Measurements from ENCODE around the gene NFRKB.

NFRKB gene

DNA sequence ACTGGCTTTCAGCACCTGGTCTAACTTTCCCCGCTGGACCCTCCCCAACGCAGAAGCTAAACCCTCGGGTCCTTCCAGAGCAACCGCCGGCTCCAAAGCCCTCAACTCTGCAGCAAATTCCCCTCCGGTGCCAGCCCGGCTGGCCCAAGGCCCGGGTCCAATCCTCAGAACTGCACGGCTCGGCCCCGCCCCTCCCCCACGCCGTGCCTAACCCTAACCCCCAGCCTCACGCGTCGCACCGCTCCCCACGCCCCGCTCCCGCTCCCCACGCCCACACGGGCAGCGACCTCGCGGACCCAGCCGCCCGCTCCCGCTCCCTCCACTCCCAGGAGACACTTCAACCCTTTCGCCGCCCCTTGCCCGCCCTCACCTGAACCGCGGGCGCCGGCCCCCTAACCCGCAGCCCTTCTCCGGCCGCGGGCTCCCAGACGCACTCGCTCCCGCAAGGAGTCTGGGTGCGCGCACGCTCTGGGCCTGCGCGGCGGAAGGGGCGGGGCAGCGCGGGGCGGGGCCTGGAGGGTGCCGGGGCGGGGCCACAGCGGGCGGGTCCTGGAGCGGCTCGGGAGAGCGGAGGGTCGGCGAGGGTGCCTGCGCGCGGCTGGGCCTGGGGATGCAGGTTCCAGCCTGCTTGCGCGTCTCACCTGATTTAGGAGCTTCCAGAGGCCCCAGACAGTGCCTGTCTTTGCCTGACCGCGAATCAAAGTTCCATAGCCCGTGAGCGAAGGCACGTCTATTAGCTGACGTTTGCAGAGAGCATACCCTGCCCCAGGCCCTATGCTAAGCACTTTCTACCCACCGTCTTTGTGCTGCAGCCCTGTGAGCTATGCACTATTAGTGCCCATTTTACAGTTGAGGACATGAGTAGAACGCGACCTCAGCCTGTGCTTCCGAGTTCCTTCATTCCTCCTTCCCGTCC lies at the start of gene NFRKB:
Gene NFRKB, minus strand, starts transcription at position 453 of the 916 bp plus-strand sequence. CDS start 2,729 bp downstream, outside the sequence.
- DNase-seq = peak; percentile 59

DNA sequence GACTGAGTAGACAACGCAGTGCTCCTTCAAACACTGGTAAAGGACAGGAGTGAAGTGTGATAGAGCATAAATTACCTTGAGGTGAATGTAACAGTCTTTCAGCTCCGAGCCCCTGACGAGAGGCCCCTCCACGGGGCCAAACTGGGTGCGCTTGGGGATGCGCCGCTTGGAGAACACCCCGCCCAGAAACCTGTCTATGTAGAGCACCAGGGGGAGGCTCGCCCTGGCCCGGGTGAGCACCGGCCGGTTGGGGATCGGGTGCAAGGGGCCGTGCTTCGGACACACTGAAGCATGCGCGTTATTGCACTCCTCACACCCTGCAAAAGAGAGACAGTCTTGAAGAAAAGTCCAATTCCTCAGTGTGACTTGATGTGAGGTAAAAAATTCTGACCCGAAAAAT lies 49.3 kb upstream of the NFRKB start:
- DNase-seq = no peak

DNA sequence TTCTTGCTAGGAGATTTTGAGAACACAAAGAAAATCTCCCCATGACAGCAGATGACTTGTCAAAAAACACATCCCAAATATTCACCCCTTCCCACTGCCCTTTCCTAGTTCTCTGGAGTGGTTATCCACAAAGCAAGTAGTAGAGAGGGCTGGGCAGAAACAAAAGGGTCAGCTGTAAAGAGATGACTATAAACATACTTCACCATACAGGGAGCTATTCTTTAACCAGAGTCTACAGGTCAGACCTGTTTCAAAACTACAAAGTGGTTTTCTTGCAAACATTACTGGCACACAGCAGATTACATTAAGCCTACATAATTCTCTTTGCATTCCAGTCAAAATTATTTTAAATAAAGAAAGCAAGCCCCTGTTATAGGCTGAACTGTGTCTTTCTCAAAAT lies 47.7 kb upstream of the NFRKB start:
- no peak for DNase-seq

DNA sequence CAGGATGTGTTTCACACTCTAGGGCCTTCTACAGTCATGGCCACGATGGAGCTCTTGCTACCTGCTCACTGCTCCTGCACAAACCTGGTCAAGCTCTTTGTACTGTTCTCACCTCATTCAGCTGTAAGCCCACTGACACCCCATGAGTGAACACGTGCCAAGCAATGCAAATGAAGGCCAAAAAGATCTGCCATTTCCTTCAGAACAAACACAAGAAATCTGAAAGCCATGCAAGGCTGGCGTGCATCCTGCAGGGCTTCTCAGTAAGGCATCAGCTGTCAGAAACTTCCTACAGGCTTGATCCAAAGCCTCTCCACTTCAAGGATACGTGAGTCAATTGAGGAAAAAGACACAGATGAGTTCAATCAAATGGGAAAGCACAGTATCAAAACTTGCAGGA lies 44.1 kb upstream of the NFRKB start:
- DNase-seq = no peak

DNA sequence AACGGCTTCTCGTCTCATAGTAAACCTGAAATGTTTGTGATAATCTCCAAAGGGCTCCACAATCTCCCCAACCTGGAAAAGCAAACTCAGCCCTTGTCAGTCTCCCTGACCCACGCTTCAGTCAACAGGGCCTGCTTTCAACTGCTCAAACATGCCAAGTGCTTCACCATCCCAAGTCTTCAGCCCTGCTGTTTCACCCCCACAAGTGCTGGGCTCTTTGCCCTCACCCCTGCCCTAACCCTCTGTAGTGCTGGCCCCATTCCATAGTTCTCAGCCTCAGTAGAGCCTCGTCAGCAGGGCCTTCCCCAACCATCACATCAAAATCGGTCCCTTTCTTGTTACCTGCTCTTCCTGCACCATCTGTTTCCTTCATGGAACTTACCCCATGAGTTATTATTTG lies 43.4 kb upstream of the NFRKB start:
- no peak for DNase-seq

DNA sequence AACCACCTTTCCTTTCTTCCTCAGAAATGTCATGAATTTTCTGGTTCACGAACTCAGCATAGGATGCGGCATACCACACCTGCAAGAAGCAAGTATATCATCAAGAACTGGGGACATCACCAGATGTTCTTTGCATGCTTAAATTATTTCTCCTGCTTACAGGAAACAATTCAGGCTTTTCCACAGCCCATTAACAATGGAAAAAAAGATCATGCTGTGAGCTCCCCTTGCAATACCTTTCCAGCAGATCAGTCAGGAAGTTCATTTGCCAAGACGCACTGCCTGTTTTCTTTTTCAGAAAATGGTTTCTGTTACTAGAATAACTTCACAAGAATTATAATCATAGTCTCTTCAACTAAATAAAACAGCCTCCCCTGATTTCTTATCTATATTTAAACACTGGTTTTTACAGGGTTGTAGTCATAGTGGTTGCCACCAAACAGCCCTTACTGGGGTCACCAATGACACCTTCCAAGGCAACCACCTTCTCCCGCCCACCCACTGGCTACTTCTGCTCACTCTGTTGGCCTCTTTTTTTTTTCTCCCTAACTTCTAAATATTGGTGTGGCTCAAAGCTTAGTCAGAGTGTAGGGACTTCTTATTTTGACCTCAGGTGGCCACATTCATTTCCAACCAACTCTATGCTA lies 42.3 kb upstream of the NFRKB start:
- DNase-seq = no peak

DNA sequence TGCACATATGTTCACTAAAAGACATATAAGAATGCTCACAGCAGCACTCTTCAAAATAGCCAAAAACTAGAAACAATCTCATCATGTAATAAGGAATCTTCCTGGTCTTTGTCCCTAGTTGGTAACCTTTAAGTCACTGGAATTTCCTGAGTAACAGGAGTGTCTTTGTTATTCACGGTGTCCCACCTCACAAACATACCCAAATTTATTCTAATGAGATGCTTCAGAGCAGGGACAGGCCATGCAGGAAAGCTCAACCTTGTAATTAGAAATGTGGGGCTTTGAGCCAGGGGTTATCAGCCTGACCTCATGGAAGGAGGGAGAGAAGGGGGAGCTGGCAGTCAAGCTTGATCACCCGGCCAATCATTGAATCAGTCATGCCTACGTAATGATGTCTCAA lies 40.3 kb upstream of the NFRKB start:
- no peak for DNase-seq

DNA sequence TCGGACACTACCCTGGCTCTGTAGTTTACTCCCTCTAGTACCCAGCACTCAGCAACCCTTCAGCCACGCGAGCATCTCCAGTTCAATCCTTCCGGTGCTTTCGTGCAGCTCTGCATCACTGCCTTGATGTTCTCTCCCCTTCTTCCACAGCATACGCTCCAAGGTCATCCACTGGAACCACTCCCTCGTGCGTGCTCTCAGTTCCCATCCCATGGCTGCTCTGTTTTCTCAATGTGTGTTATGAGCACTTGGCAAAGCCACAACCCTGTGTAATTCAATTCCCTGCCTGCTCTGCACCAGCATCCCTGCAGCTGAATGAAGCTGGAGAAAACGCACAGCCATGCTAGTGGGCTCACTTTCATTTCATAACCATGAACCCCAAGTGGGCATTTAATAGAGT lies 38.5 kb upstream of the NFRKB start:
- DNase-seq = no peak

DNA sequence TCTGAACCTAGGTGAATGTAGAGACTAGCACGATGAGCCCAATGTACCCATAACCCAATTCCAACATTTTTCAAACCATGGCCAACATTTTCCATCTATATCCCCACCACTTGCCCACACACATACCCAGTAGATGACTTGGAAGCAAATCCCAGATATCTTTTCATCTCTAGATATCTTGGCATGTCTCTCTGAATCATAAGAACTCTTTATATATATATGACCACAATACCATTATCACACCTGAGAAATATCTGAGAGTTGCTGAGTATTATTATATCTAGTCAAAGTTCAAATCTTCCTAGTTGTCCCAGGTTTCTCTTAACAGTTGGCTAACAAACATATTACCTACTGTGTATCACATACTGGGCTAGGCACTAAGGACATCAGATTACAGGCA lies 37.9 kb upstream of the NFRKB start:
- no peak for DNase-seq

DNA sequence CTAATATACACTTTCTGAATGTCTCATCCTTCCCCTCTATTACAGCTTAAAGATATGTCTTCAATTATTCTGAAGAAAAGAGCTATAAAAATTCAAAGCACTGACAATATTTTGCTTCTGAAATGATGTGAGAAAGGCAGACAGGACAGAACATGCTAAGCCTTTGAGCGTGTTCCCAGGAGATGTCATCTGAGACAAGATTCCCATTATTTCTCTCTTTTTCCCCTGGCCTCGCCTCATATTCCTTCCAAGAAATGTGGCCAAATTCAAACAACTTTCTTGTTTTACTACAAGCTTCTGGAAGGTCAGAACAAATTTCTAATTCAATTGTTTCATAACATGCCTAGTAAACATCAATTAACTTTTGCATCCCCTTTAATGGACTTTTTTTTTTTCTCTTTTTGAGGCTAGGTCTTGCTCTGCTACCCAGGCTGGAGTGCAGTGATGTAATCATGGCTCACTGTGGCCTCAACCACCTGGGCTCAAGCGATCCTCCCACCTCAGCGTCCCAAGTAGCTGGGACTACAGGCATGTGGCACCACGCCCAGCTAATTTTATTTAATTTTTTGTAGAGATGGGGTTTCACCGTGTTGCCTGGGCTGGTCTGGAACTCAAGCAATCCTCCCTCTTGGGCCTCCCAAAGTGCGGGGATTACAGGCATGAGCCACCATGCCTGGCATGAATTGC lies 37.1 kb upstream of the NFRKB start:
- DNase-seq = no peak

DNA sequence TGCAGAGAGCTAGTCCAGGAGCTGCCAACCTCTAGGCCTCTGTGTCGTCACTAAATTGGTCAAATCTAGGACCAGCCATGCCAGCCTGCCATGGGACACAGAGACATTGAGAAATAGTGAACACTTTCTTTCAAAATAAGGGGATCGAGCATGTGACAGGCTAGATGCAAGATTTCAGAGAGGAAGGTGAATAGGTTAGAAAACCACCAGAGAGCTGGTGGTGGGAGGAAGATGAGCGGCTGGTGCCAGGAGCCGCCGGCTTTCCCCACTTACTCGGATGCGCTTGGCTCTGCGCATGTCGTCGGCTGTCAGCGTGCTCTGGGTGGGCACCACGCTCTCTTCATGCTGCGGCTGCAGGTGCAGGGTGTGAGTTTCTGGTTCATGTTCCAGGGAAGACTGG lies 35.4 kb upstream of the NFRKB start:
- DNase-seq = no peak

DNA sequence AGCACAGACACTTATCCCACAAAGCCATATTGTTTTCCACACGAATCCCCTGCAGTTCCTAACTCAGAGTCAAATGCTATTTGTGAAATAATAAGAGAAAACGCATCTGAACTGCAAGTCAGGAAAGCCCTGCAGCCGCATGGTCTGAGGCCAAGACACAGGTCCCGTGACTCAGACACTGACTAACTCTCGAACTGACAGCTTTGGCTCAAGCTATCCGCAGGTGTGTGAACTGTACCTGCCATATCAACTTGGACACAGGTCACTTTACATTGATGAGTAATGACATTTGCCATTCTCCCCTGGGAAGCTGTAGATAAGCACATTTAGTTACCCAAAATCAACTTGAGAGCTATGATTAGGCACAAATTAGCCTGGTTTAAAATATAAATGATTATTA lies 34.9 kb upstream of the NFRKB start:
- DNase-seq = peak; percentile 18

DNA sequence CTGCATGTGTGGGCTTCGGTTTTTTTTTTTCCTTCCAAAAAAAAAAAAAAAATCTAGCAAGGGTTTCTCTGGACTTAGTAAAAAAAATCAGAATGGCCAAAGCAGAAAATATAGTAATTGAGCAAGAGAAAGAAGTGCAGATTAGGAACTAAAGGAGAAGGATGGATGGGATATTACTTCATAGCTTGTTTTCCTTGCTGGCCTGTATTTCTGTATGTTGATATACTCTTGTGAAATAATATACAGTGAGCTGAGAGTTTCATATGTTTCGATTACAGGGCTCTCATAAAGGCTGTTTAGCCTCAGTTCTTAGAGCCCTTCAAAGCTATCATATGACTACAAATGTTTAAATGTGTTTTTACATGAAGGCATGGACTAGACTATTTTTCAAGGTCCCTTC lies 34.3 kb upstream of the NFRKB start:
- no peak for DNase-seq

DNA sequence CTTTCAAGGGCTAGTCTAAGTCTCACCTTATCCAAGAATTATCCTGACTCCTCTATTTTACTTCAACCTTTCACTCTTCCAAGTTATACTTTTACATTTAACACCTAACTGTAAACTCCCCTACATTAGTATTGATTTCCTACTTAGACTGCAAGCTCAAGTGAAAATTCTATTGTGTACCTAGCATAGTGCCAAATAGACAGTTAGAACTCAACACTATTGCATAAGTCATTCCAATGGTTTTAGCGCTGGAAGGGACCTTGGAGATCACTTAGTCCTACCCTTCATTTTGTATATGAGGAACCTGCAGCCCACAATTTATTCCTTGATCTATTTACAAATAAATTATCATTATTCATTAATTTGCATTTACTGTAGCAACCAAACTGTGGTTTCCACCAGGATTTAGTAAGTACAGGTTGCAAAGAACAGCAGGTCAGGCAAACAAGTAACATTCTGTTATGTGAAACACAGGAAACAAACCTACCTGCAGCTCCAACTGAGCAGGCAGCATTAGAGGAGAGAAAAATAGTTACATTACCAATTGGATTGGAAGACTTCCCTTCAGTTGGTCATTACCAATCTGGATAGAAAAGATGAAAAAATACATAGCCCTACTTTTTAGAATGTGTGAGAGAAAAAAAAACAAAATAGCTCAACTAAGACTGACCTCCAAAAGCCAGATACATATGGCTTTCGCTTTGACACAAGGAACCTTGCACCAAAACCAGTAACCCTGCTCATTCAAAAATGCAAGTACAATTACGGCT lies 33.7 kb upstream of the NFRKB start:
- DNase-seq = no peak

DNA sequence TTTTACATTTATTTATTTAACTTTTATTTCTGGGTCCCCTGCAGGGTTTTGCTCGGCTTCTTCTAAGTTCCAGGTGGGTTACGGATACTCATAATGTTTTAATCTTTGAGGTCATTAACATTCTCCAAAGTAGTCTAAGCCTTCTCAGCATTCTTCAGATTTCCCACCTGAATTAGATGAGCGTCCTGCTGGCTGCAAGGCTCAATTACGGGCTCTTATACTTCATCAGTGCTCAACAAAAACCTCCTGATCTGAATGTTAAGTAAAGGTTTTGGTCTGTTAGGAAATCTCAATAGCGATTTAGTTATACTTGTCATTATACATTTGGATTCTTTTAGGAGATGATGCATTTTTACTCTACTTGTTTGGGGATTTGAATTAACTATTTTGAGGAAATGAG lies 27.3 kb upstream of the NFRKB start:
- DNase-seq = no peak

DNA sequence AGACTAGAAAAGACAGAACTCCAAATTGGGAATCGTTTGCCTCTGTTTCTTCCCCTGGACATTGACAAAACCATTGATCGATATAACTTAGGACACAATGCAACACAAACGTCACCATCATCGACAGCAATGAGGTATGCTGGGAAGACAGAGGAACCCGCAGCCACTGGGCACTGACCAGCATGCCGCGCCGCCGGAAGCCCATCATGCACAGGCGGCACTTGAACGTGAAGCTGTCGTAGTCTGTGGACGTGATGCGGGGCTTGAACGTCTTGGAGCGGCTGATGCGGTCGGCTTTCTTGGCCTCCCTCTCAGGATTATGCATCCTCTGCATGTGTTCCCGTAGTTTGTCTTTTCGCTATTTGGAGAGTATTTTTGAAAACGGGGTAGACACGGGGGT lies 23.0 kb upstream of the NFRKB start:
- no peak for DNase-seq

DNA sequence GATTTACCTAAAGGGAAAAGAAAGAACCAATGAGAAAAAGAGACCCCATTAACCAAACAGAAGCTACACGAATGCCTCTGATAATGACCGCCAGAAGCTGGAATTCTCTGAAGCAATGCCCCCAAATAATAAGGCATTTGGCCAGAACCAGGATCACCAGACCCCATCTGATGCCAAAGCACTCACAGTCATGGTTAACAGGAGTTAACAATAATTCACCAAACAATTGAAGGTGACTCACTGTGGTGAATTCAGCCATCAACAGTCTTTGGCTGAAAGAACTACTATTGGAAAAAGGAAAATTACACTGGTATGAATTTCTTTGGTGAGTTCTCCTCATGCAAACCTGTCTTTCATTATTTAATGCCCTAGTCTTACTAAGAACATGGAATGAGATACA lies 21.9 kb upstream of the NFRKB start:
- no peak for DNase-seq

DNA sequence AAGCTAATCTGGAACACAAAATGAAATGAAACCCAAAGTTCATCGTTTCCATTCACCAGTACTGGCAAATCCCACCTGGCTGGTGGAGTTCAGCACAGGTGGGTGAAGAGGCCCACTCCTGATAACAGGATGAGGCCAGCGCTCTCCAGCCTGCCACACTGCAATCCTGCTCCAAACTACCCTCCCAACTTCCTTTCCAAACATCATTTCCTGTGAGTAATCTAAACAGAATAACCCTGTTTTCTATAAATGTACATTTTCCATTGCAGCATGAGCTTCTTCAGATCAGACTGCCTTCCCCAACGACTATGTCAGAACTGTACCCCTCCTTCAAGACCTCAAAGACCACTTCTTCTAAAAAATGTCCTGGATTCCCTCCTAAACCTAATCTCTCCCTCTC lies 15.9 kb upstream of the NFRKB start:
- no peak for DNase-seq

DNA sequence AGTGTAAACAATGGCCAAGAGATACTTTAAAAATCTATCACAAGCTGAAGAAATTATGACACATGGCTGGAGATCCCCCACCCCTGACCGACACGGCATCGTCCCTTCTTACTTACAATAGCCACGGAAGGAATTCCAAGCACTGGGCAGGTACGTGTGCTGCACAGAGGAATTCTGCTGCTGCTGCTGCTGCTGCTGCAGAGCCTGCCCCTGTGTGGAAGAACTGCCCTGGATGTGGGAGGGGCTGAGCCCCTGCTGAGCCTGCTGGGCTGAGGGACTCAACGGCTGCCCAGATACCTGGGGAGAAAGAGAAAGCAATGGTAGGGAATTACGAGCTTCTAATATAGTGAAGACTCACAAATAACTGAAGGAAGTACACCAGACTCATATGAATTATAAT lies 15.0 kb upstream of the NFRKB start:
- DNase-seq = no peak

DNA sequence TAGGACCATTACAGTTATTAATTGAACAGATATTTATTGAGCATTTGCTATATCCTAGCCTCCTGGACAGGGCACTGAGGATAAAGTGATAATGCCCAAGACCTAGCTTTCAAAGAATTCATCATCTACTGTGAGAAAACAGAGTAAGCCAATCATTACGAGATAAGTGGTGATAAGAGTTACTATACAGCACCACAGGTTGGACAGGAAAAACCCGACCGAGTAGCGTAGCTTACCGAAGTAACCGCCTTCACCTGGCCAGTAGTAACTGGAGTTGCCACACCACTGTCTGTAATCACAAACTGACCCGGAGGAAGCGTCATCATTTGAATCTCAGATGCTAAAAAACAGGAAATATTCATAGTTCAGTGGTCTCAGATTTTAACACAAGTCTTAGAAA lies 10.0 kb upstream of the NFRKB start:
- DNase-seq = no peak

DNA sequence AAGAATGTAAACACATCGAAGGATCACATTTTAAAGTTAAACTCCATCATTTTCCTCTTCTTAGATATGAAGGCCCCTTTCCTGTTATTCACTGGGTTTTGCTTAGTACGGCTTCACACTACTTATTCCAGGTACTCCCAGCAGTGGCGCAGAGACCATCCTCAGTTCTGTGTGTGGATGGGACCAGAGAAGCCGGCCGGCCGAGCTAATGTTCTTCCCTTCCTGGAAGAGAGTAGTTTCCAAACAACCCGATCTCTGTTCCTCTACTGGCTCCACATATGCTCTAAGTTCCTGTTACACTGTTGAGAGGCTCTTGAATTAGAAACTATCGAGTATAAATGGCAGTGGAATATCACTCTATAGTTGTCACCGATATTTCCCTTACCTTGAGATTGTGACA lies 684 bp upstream of the NFRKB start:
- DNase-seq = no peak

DNA sequence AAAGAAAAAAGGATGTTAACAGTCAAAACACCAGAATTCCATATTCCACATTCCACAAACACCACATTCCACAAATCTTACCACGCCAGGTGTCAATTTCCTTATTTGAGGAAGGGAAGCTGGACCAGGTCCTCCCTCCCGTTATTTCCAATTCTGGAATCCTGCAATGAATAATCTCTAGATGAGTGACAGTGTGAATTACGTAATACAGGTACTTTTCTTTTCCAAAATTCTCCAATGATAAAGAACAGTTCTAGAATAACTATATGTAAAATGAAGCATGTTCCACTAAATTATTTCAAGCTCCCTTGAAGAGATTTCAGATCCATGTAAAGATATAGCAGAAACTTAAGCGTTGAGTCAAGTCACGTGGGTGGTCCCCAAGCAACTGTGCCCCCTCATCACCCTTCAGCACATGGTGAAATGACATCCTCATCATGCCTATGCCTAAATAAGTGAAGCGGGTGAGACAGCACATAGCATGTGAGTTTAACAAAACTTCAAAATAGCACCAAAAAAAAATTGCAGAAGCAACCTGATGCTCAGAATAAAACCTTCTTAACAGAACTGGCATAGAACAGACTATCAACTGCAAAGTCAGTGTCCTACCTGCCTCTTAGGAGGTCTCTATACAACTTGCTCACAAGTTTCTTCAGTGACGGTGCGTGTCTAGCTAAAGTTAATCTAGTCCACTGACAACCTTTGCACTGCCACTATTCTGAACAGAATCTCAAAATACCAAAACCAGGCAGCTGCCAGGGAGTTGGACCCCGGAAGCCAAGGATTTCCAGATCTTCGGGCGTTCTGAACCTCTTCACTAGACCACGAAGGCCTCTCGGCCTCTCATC lies 876 bp downstream of the NFRKB start:
- no peak for DNase-seq
